ENCODE measurements around the gene WWTR1.

Gene WWTR1

GRCh38 chr3:149657926-149658743 lies at the start of gene WWTR1:
Gene WWTR1, minus strand, starts transcription at chr3:149658025. Its CDS starts 719 bp downstream, at chr3:149657306.
- peak; percentile 96 for DNase-seq (ENCODE audit: low read depth)
- peak within 1 kb of the TSS; percentile 98 for H3K4me3 ChIP-seq (replicated peaks; ENCODE audit: low read depth, low read length)

GRCh38 chr3:149706905-149707304 lies 49.1 kb upstream of the WWTR1 start:
- no peak overlapping the region for H3K4me3 ChIP-seq (replicated peaks; ENCODE audit: low read depth, low read length)
- DNase-seq (ENCODE audit: low read depth), result peak; percentile 71
- TF ChIP-seq CTCF (IDR thresholded peaks at IDR 0.05; ENCODE audit: low read length, missing control alignments), result no peak

More at GRCh38 chr3:149657926-149658743, at the start of gene WWTR1:
- TF ChIP-seq CTCF (IDR thresholded peaks at IDR 0.05; ENCODE audit: low read length, missing control alignments), result peak; percentile 10

GRCh38 chr3:149705416-149705815 lies 47.6 kb upstream of the WWTR1 start:
- no peak for TF ChIP-seq CTCF (IDR thresholded peaks at IDR 0.05; ENCODE audit: low read length, missing control alignments)
- DNase-seq (ENCODE audit: low read depth), result no peak
- no peak overlapping the region for H3K4me3 ChIP-seq (replicated peaks; ENCODE audit: low read depth, low read length)

DNA sequence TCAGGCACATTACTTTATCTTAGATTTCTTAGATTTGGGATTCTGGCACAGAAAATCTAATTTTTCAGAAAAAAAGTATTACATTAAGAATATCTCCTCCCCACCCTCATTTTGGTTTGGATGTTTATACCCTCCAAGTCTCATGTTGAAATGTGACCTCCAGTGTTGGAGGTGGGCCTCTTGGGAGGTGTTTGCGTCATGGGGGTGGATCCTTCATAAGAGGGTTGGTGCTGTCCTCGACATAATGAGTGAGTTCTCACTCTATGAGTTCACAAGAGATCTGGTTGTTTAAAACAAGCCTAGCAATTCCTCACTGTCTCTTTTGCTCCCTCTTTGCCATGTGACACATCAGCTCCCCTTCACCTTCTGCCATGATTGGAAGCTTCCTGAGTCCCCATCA lies 45.6 kb upstream of the WWTR1 start:
- no peak overlapping the region for H3K4me3 ChIP-seq (replicated peaks; ENCODE audit: low read depth, low read length)
- peak; percentile 45 for DNase-seq (ENCODE audit: low read depth)
- no peak for TF ChIP-seq CTCF (IDR thresholded peaks at IDR 0.05; ENCODE audit: low read length, missing control alignments)

DNA sequence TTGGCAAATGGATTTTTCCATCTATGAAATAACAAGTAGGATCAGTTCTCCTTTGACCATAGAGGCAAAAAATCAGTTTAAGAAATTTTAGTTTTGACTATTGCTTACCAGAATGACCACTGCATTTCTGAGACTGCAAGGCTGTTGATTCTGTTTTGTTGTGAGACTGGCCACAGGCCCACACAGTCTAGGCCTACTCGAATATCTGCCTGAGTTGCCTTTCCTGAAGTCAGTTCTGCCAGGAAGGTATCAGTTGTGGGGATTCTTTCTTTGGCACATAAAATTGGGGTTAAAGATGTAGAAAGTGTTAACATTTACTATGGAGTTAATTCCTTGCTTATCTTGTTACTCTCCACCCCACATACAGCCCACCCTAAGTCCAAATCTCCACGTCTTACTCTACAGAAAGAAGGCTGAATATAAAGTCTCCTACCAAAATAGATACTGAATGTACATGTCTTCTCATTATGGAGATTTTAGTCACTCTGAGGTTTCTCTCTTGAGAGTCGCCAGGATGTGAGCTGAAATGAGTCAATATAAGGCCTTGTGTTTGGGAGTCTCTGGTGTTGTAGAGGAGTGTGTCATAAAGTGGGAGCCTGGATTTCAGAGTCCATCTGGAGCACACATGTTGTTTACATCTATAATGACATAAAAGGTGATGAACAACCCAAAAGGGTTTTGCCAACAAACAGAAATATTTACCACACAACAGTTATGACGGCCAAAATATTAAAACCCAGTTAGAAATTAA lies 45.0 kb upstream of the WWTR1 start:
- TF ChIP-seq CTCF (IDR thresholded peaks at IDR 0.05; ENCODE audit: low read length, missing control alignments), result no peak
- DNase-seq (ENCODE audit: low read depth), result peak; percentile 84
- H3K4me3 ChIP-seq (replicated peaks; ENCODE audit: low read depth, low read length), result no peak overlapping the region

DNA sequence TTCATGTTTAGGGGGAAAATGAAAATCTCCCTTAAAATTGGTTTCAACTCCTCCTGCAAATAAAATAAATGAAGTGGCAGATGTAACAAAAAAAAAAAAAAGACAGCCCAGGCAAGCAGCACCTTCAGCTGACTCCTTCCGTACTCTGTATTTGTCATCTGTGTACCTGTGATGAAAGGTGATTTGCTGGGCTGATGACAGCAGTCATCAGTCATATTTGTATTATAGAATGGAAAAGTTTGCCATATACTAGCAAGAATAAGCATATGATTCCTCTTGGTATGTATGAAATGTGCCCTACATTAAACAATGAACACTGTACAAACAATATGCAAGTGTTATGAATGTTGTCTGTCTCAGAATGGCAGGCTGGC lies 44.1 kb upstream of the WWTR1 start:
- TF ChIP-seq CTCF (IDR thresholded peaks at IDR 0.05; ENCODE audit: low read length, missing control alignments), result no peak
- DNase-seq (ENCODE audit: low read depth), result no peak
- no peak overlapping the region for H3K4me3 ChIP-seq (replicated peaks; ENCODE audit: low read depth, low read length)

All from fibroblast of pulmonary artery (primary cell).